Caco-2 (cell line): ENCODE measurements around the gene SBF1. TPM values are rescaled to one million over a fixed set of nuclear protein-coding genes. Genes with fewer than 3 reads are reported as not detected.
"Not testable (repeated sequence)": the region's sequence is repeated elsewhere in the genome, so short reads cannot be mapped to it uniquely, and the experiment has no call there.

ENCODE experiments used
- BruUV-seq: library from RNA; stranded (reverse); fragments of 400-500 nt; replicated peaks from 2 replicates; lab custom pipeline; 2021; lab: Mats Ljungman, UMichigan
- CTCF ChIA-PET: fragments of 300-600 bp; sonication (Branson Sonifier 250); formaldehyde crosslinking; loops from one replicate; lab custom pipeline; 2022; ENCODE audit warnings: antibody characterized with exemption; lab: Charles Lee
- POLR2A ChIA-PET: fragments of 300-600 bp; sonication (Branson Sonifier 250); formaldehyde crosslinking; loops from one replicate; lab custom pipeline; 2022; ENCODE audit warnings: antibody characterized with exemption; lab: Charles Lee
- DNase-seq, 2 experiments: peaks; one replicate each; pipeline versions ENCODE4 v3.0.0 to v3.0.0-alpha.2; 2020 to 2022
- H3K27me3 ChIP-seq: replicated peaks from 2 replicates; pipeline ENCODE4 v1.6.0; 2011; ENCODE audit warnings: low read length; ENCODE audit not compliant: control insufficient read depth, insufficient read depth
- H3K36me3 ChIP-seq: 2 replicates; pipeline ENCODE4 v1.5.1; 2011; ENCODE audit warnings: low read length; ENCODE audit not compliant: control insufficient read depth, insufficient read depth
- H3K4me1 ChIP-seq: fragments of 250-450 bp; sonication (Bioruptor Pico); 2 replicates; pipeline ENCODE4 v1.5.1; 2020; ENCODE audit warnings: mild to moderate bottlenecking
- H3K4me3 ChIP-seq: 2 replicates; pipeline ENCODE4 v1.5.1; 2011; ENCODE audit warnings: low read depth, mild to moderate bottlenecking, control low read depth, low read length
- H3K9me3 ChIP-seq: fragments of 250-450 bp; sonication (Bioruptor Pico); 2 replicates; pipeline ENCODE4 v1.5.1; 2020; ENCODE audit warnings: mild to moderate bottlenecking, moderate library complexity
- H3K27ac Mint-ChIP-seq: one replicate; pipeline ENCODE4 v1.8.0; 2022; ENCODE audit warnings: mixed read lengths; ENCODE audit not compliant: unreplicated experiment
- H3K27me3 Mint-ChIP-seq: one replicate; pipeline ENCODE4 v1.8.0; 2022; ENCODE audit warnings: mixed read lengths; ENCODE audit not compliant: insufficient read depth, unreplicated experiment
- H3K36me3 Mint-ChIP-seq: one replicate; pipeline ENCODE4 v1.8.0; 2022; ENCODE audit warnings: mild to moderate bottlenecking, mixed read lengths; ENCODE audit not compliant: insufficient read depth, unreplicated experiment
- H3K4me1 Mint-ChIP-seq: one replicate; pipeline ENCODE4 v1.8.0; 2022; ENCODE audit warnings: low read depth, mixed read lengths; ENCODE audit not compliant: unreplicated experiment
- H3K4me3 Mint-ChIP-seq: one replicate; pipeline ENCODE4 v1.8.0; 2022; ENCODE audit warnings: mild to moderate bottlenecking, moderate library complexity, mixed read lengths; ENCODE audit not compliant: unreplicated experiment
- H3K9me3 Mint-ChIP-seq: one replicate; pipeline ENCODE4 v1.8.0; 2022; ENCODE audit warnings: mixed read lengths; ENCODE audit not compliant: unreplicated experiment
- intact Hi-C: fragments of 100-400 bp; cut with micrococcal nuclease; formaldehyde crosslinking; loops from one replicate; pipeline ENCODE4 v1.10.0; 2022; ENCODE audit not compliant: unreplicated experiment
- total RNA-seq: library from RNA; stranded (reverse); gene quantifications from 2 replicates; pipeline ENCODE4 v1.2.3, GENCODE V29; 2022
- TF ChIP-seq, protein P1 (sequence below), 2 experiments: fragments of 200-600 bp in 1 of 2; IDR thresholded peaks; 1 replicate in 1 of 2; 2 replicates in 1 of 2; pipeline versions ENCODE4 v1.5.1 to v1.8.0; 2011 to 2022; ENCODE audit warnings: antibody characterized with exemption in 1 of 2, control low read depth in 1 of 2, inconsistent platforms in 1 of 2, low read depth in 1 of 2, low read length in 1 of 2, mild to moderate bottlenecking in 1 of 2, moderate library complexity in 1 of 2; ENCODE audit not compliant: insufficient read depth in 1 of 2, severe bottlenecking in 1 of 2, unreplicated experiment in 1 of 2

The SBF1 gene
- total RNA-seq, 1 experiment from 2014 or later: 82.8 TPM

DNA sequence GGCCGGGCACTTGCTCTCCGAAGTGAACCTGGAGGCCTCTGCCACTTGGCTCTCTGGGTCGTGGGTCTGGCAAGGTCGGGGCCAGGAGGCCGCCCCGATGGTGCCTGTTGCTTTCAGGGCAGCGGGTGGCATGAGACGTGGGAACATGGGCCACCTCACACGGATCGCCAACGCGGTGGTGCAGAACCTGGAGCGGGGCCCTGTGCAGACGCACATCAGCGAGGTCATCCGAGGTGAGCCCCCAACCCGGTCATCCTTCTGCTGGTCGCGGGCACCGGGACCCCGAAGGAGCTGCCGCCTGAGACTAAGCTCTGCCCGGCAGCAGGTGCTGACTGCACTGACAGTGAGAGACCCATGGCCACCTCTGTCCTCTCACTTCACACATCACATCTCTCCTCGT, 40.0 kb downstream of the SBF1 start:
- Histone ChIP-seq H3K4me3 (no peak overlapping the region), H3K27me3 (no peaks in the 10 kb centered on the region), H3K9me3 (no peaks in the 10 kb centered on the region), H3K36me3 (peaks cover 5% of the 10 kb centered on the region), H3K4me1 (no peaks in the 10 kb centered on the region)
- Mint-ChIP-seq H3K27ac (no peak overlapping the region), H3K9me3 (no peaks in the 10 kb centered on the region), H3K27me3 (no peaks in the 10 kb centered on the region), H3K36me3 (peaks cover 36% of the 10 kb centered on the region), H3K4me1 (no peaks in the 10 kb centered on the region), H3K4me3 (no peak overlapping the region)
- intact Hi-C loops: no loop called here
- ChIA-PET CTCF (no interaction called here), POLR2A (no interaction called here)
- BruUV-seq: no TSS peak
- no peak for DNase-seq
- TF ChIP-seq, protein P1, sequence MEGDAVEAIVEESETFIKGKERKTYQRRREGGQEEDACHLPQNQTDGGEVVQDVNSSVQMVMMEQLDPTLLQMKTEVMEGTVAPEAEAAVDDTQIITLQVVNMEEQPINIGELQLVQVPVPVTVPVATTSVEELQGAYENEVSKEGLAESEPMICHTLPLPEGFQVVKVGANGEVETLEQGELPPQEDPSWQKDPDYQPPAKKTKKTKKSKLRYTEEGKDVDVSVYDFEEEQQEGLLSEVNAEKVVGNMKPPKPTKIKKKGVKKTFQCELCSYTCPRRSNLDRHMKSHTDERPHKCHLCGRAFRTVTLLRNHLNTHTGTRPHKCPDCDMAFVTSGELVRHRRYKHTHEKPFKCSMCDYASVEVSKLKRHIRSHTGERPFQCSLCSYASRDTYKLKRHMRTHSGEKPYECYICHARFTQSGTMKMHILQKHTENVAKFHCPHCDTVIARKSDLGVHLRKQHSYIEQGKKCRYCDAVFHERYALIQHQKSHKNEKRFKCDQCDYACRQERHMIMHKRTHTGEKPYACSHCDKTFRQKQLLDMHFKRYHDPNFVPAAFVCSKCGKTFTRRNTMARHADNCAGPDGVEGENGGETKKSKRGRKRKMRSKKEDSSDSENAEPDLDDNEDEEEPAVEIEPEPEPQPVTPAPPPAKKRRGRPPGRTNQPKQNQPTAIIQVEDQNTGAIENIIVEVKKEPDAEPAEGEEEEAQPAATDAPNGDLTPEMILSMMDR (IDR thresholded peaks at IDR 0.05; ENCODE audit: insufficient read depth in 1 of 2, low read depth in 1 of 2, low read length in 1 of 2, severe bottlenecking in 1 of 2, unreplicated experiment in 1 of 2): no peak

DNA sequence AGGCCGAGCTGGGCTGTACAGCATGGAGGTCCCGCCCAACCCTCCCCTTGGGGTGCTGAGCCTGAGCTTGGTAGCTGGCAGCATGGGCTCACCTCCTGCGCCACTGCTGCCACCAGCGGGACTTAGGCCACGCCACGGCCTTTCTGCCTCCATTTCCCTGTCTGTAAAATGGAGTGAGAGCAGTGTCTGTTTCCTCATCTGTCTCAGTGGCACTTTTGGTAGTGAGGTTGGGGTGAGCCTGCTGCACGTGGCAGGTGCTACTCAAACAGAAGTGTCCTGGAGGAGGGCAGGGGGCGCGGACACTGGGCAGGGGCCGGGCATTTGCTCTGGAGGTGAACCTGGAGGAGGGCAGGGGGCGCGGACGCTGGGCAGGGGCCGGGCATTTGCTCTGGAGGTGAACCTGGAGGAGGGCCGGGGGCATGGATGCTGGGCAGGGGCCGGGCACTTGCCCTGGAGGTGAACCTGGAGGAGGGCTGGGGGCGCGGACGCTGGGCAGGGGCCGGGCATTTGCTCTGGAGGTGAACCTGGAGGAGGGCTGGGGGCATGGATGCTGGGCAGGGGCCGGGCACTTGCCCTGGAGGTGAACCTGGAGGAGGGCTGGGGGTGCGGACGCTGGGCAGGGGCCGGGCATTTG, 41.8 kb downstream of the SBF1 start:
- POLR2A ChIA-PET, BruUV-seq: not testable (repeated sequence)

DNA sequence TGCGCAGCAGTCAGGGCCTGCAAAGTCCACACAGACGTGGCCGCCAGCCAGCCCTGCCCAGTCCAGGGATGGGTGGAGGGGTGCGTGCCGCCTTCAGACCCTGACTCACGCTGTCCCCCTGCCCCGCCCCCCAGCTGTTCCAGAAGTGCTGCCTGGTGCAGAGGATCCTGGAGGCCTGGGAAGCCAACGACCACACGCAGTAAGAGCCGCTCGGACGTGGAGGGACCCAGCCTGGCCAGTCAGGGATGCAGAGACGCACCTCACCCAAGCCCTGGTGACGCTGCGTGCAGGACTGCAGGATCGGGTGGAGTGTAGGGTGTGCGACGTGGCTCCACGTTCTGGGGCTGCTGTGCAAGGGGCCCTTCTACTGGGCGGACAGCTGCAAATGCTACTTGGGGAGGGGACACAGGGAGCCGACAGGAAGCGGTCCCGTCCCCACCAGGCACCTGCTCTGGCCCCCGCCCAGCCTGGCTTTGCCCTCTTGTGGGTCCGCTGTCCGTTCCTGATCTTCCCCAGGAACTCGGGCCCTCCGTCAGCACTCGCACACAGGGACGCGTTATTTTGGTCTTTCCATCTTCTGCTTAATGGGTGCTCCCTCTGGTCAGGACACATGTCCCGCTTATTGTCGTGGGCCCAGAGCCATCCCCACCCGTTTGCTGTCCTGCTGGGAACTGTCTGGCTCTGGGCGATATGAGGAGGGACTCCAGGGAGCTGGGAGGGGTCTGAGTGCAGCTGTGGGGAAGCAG, 42.5 kb downstream of the SBF1 start:
- H3K36me3 Mint-ChIP-seq: peaks cover 53% of the 10 kb centered on the region
- no peaks in the 10 kb centered on the region for H3K4me1 ChIP-seq
- CTCF ChIA-PET: no interaction called here

More for the DNA sequence above, 41.8 kb downstream of the SBF1 start:
- H3K27me3 ChIP-seq, H3K4me1 ChIP-seq, intact Hi-C loops, H3K4me1 Mint-ChIP-seq, H3K36me3 ChIP-seq, H3K9me3 ChIP-seq, H3K4me3 ChIP-seq, H3K27me3 Mint-ChIP-seq, H3K27ac Mint-ChIP-seq, H3K9me3 Mint-ChIP-seq, CTCF ChIA-PET, H3K4me3 Mint-ChIP-seq, DNase-seq: not testable (repeated sequence)
- peaks cover 47% of the 10 kb centered on the region for H3K36me3 Mint-ChIP-seq

More for the DNA sequence above, 42.5 kb downstream of the SBF1 start:
- Histone ChIP-seq H3K36me3 (peaks cover 7% of the 10 kb centered on the region), H3K27me3 (no peaks in the 10 kb centered on the region), H3K9me3 (no peaks in the 10 kb centered on the region), H3K4me3 (no peak overlapping the region)
- H3K27ac Mint-ChIP-seq: peak overlapping the region; percentile 75
- H3K9me3 Mint-ChIP-seq: no peaks in the 10 kb centered on the region
- H3K4me3 Mint-ChIP-seq: no peak overlapping the region
- H3K4me1 Mint-ChIP-seq: no peaks in the 10 kb centered on the region
- no peak for DNase-seq
- TF ChIP-seq, protein P1 (IDR thresholded peaks at IDR 0.05; ENCODE audit: insufficient read depth in 1 of 2, low read depth in 1 of 2, low read length in 1 of 2, severe bottlenecking in 1 of 2, unreplicated experiment in 1 of 2): no peak
- BruUV-seq: no TSS peak
- no peaks in the 10 kb centered on the region for H3K27me3 Mint-ChIP-seq
- POLR2A ChIA-PET: no interaction called here
- intact Hi-C loops: no loop called here
